COR-L47 (cell line): Measurements from ENCODE around the gene KLK7.
"Not testable (repeated sequence)": the region's sequence is repeated elsewhere in the genome, so short reads cannot be mapped to it uniquely, and the experiment has no call there.

ENCODE experiments used
- DNase-seq: peaks from one replicate; lab custom pipeline; 2025; lab: John Stamatoyannopoulos, UW

Gene KLK7

DNA sequence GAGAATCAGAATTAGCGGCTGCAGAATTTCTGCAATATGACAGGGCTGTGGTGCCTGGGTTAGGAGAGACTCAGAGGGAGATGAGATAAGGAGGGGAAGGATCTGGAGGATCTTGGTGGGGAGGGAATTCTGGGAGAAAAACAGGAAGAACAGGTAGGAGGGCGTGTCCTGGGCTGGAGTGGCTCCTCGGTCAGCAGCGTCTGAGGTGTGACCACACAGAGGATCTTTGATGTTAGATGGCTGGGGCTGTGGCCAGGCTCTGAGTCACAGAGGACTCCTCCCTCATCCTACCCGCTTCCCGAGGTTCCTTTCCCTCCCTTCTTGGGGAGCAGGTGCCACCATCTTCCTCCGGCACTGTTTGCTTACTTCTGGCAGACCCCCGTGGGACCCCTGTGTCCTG is 8.0 kb downstream of the KLK7 start:
- DNase-seq, result no peak

DNA sequence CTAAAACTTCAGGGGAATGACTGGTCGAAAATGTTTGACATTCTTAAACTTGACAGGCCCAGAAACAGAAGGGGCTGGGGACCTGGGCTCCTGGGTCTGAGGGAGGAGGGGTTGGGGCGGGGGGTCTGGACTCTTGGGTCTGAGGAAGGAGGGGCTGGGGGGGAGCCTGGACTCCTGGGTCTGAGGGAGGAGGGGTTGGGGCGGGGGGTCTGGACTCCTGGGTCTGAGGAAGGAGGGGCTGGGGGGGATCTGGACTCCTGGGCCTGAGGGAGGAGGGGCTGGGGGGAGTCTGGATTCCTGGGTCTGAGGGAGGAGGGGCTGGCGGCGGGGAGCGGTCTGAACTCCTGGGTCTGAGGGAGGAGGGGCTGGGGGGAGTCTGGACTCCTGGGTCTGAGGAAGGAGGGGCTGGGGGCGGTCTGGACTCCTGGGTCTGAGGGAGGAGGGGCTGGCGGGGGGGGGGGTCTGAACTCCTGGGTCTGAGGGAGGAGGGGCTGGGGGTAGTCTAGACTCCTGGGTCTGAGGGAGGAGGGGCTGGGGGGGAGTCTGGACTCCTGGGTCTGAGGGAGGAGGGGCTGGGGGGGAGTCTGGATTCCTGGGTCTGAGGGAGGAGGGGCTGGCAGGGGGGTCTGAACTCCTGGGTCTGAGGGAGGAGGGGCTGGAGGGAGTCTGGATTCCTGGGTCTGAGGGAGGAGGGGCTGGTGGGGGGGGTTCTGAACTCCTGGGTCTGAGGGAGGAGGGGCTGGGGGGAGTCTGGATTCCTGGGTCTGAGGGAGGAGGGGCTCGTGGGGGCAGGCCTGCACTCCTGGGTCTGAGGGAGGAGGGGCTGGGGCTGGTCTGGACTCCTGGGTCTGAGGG is 8.8 kb downstream of the KLK7 start:
- no peak for DNase-seq

DNA sequence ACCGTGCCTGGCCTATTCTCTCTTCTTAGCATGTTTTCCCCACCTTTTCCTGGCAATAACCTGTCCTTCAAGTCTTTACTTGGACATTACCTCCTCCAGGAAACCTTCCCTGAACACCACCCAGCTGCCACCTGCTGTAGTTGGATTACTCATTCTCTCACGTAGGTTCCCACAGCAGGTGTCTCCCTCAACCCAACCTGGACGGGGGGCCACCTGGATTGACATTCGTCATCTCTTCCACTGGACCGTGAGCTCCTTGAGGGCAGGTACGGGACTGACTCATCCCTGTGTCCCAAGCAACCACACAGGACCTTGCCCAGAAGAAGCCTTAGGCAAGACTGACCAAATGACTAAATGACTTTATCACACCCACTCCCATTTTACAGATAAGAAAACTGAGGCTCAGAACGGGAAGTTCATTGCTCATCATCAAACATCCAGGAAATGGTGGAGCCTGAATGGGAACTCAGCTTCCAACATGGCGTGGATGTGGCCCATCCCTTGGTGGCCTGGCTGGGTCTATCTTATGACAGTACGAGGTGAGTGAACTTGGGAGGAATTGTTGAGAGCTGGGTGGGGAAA is 10.8 kb downstream of the KLK7 start:
- no peak for DNase-seq

GRCh38 chr19:50969810-50970209 is 13.9 kb downstream of the KLK7 start:
- DNase-seq, result not testable (repeated sequence)

GRCh38 chr19:50969413-50969760 is 14.3 kb downstream of the KLK7 start, which contains the start of gene KLK6:
TSS of gene KLK6 (minus strand) at chr19:50969591. CDS start at chr19:50968104, 1,487 bp downstream.
- DNase-seq, result no peak

DNA sequence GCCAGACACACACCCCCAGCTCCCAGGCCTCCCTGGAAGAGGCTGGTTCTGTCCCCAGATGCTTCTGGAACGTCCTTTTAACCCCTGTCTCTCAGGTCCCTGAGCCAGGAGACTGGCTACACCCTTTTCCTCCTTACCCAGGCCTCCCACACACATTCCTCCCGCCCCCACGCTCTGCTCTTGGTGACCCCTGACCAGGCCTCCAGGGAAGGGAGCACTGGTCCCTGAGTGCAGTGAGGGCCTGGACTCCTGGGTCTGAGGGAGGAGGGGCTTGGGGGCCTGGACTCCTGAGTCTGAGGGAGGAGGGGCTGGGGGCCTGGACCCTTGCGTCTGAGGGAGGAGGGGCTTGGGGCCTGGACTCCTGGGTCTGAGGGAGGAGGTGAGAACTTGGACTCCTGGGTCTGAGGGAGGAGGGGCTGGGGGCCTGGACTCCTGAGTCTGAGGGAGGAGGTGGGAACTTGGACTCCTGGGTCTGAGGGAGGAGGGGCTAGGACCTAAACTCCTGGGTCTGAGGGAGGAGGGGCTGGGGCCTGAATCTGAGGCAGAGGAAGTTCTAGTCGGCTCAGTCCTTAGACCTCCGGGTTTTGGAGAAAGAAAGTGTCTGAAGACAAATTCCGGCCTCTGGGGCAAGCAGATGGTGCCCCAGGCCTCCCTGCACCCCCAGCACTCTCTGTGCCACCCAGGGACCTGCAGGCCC is 14.9 kb downstream of the KLK7 start:
- DNase-seq, result no peak

DNA sequence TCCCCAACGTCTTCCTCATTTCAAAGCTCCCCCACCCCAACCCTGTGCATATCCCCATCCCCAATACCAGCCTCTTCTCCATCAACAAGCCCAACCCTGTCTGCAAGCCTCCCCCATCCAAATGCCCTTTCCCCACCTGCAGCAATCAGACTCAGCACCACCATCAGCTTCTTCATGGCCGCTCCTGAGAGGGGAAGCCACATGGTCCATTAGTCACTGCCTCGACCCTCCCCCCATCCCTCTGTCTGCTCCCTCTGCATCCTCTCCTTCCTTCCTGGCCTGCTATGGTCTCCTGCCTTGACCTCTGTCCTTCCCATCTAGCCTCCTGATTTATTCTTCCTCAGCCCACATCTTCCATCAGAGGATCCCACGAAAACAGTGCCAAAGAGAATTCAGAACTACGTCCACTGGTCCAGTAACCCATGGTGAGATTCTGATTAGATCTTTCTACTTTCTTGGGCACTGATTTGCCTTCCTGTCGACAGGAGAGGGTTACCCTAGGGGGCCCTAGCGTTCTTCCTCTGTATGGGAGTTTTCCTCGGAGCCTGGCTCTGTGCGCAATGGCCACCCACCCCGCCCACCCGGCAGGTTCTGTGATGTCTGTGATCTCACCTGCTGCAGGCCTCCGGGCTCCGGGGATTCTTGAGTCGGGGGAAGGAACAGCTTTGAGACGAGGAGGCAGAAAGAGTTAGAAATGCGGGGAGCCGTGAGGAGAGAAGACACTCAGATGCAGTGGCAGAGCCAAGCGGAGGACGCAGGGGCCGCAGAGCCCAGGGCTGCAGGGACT is 15.6 kb downstream of the KLK7 start:
- no peak for DNase-seq

- no peak for DNase-seq
Observed at GRCh38 chr19:50964266-50964665, 19.5 kb downstream of the KLK7 start.

DNA sequence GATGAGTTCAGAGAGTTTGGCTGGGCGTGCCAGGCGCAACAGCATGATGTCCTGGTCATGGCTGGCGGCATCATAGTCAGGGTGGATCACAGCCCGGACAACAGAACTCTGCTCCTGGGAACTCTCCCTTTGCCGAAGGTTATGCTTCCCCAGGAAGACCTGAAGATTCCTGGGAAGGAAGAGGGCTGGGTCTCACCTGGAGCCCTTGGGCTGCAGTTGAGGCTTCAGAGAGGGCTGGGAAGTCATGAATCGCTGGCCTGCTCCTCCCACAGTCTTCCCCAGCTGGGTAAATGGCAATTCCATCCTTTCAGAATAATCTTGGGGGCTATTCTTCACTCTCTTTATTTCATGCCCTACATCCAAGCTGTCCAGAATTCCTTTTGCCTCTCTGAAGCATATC is 20.3 kb downstream of the KLK7 start:
- DNase-seq, result no peak

DNA sequence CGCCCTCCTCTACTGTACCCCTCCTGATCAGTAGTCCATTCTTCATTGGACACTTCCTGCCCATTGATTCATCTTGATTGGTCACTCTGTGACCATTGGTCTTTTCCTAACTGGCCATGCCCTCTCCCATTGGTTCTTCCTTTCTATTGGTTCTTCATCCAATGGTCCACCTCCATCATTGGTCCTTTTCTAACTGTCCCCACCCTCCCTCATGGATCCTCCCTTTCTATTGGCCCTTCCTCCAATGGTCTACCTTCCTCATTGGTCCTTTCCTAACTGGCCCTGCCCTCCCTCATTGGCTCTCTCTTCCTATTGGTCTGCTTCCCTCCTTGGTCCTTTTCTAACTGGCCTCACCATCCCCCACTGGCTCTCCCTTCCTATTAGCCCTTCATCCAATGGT is 21.5 kb downstream of the KLK7 start:
- DNase-seq, result no peak

DNA sequence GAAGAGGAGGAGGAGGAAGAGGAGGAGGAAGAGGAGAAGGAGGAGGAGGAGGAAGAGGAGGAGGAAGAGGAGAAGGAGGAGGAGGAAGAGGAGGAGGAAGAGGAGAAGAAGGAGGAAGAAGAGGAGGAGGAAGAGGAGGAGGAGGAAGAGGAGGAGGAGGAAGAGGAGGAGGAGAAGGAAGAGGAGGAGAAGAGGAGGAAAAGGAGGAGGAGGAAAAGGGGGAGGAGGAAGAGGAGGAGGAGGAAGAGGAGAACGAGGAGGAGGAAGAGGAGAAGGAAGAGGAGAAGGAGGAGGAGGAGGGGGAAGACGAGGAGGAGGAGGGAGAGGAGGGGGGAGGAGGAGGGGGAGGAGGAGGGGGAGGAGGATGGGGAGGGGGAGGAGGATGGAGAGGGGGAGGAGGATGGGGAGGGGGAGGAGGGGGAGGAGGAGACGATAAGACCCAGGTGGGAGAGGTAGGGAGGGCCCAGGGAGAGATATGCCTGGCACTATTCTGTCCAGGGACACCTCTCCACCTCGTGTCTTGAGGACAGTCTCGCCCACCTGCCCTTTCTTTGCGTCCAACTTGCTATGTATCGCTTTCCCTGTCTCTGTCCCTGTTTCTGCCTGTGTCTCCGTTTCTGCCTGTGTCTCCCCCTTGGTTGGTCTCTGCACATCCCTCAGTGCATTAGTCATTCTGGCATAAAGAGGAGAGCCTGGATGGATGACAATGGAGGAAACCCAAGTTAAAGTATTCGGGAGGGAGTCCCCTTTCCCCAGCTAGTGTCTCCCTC is 23.8 kb downstream of the KLK7 start:
- DNase-seq, result no peak

- DNase-seq, result no peak
Observed at GRCh38 chr19:50957587-50957986, 26.1 kb downstream of the KLK7 start.

DNA sequence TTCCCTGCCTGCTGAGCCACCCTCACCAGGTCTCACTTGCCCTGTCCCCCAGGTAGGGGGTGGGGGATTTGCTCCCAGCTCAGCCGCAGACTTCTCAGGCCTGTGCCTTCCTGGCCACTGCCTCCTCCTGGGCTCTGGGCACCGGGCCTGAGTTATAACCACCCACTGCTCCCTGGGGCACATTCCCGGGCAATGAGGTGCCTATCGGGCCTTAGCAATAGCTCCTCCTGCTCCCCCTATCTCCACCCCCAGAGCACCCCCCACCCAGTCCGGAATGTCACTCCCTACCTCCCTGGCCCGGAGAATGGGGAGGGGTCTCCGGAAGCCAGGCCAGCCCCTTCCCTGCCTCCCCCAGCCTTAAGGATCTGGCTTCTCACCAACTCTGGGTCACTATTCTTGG is 30.8 kb downstream of the KLK7 start, which contains the start of gene KLK5:
TSS of gene KLK5 (minus strand) at position 129 of the 400 bp plus-strand sequence. CDS start 381 bp downstream, outside the sequence.
- no peak for DNase-seq

- no peak for DNase-seq
Observed at GRCh38 chr19:50949861-50950260, 33.9 kb downstream of the KLK7 start.

DNA sequence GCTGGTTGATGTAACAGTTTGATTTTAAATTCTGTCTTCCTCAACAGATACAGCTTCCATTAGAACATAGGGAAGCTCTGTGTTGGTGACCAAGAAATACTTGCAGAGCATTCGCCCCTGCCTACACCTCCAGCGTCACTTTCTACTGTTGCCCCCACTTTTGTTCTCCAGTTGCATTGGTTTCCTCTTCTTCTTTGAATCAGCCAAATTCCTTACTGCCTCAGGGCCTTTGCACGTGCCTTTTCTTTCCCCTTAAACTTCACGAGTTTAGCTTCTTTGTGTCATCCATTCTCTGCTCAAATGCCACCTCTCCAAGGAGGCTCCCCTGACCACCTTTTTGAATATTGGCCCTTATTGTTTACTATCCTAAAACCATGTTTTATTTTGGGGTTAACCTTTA is 36.6 kb downstream of the KLK7 start:
- DNase-seq, result no peak

DNA sequence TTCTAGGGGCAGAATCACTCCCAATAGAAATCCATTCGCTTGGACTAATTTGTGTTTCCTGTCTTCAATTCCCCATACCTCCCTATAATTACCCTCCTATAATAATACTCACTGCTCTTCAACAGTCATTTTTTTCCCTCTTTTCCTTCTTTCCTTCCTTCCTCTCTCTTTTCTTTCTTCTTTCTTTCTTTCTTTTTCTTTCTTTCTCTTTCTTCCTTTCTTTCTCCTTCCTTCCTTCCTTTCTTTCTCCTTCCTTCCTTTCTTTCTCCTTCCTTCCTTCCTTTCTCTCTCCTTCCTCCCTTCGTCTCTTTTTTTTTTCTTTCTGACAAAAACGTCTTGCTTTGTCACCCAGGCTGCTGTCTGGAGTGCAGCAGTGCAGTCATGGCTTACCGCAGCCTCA is 38.9 kb downstream of the KLK7 start:
- no peak for DNase-seq

DNA sequence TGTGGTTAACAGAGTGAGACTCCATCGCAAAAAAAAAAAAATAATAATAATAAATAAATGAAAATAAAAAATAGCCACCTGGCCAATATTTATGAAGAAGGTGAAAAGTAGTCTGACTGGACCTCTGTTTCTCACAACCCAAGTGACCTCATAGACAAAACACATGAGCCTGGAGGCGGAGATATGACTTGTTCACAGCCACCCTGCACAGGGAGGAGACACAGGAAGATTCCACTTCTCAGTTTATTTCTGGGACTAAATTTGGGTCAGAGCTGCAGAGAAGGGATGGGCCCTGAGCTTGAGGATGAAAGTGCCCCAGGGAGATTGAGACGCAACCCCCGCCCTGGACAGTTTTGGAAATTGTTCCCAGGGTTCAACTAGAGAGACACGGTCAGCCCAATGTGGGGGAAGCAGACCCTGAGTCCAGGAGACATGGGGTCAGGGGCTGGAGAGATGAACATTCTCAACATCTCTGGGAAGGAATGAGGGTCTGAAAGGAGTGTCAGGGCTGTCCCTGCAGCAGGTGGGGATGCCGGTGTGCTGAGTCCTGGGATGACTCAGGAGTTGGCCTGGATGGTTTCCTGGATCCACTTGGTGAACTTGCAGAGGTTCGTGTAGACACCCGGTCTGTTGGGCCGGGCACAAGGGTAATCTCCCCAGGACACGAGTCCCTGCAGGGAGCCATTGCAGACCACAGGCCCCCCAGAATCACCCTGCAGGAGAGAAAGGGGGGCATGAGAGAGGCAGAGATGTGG is 40.5 kb downstream of the KLK7 start:
- DNase-seq, result no peak

- no peak for DNase-seq
Observed at GRCh38 chr19:50939596-50939995, 44.1 kb downstream of the KLK7 start.

GRCh38 chr19:50933640-50934039 is 50.1 kb downstream of the KLK7 start:
- no peak for DNase-seq

GRCh38 chr19:50932690-50933083 is 51.0 kb downstream of the KLK7 start:
- DNase-seq, result no peak
